H9 (cell line): ENCODE results near the gene SPPL3. TPM values are rescaled to one million over a fixed set of nuclear protein-coding genes. Genes with fewer than 3 reads are reported as not detected.

Experiments used
- DNase-seq: peaks from one replicate; pipeline ENCODE4 v3.0.0-alpha.2; 2017
- H2AFZ ChIP-seq: one replicate; pipeline ENCODE4 v1.6.1; 2013; ENCODE audit warnings: mild to moderate bottlenecking, low read length, control low read depth, moderate library complexity
- H2AK5ac ChIP-seq: 2 replicates; pipeline ENCODE4 v1.6.1; 2013; ENCODE audit warnings: low read length, control low read depth, mixed read lengths; ENCODE audit not compliant: insufficient read length
- H2BK120ac ChIP-seq: one replicate; pipeline ENCODE4 v1.6.1; 2013; ENCODE audit warnings: low read depth, mild to moderate bottlenecking, low read length, control low read depth, inconsistent platforms; ENCODE audit not compliant: poor library complexity, severe bottlenecking
- H2BK12ac ChIP-seq: 2 replicates; pipeline ENCODE4 v1.6.1; 2013; ENCODE audit warnings: low read length, control low read depth, mixed read lengths, low read depth; ENCODE audit not compliant: insufficient read length
- H2BK15ac ChIP-seq: 2 replicates; pipeline ENCODE4 v1.6.1; 2013; ENCODE audit warnings: low read depth, low read length, control low read depth
- H2BK20ac ChIP-seq: one replicate; pipeline ENCODE4 v1.6.1; 2013; ENCODE audit warnings: low read depth, mild to moderate bottlenecking, low read length, control low read depth, inconsistent platforms; ENCODE audit not compliant: poor library complexity, severe bottlenecking
- H2BK5ac ChIP-seq: 2 replicates; pipeline ENCODE4 v1.6.1; 2013; ENCODE audit warnings: low read length, control low read depth, mixed read lengths; ENCODE audit not compliant: insufficient read length
- H3K14ac ChIP-seq: 2 replicates; pipeline ENCODE4 v1.6.1; 2013; ENCODE audit warnings: low read length, control low read depth; ENCODE audit not compliant: insufficient read depth
- H3K18ac ChIP-seq: 2 replicates; pipeline ENCODE4 v1.6.1; 2013; ENCODE audit warnings: low read depth, mild to moderate bottlenecking, mixed read lengths, low read length, control low read depth; ENCODE audit not compliant: insufficient read length
- H3K23ac ChIP-seq: 2 replicates; pipeline ENCODE4 v1.6.1; 2013; ENCODE audit warnings: low read length, control low read depth, mixed read lengths, low read depth; ENCODE audit not compliant: insufficient read length
- H3K23me2 ChIP-seq: 2 replicates; pipeline ENCODE4 v1.6.1; 2013; ENCODE audit warnings: low read depth, mild to moderate bottlenecking, mixed read lengths, low read length, control low read depth; ENCODE audit not compliant: insufficient read length, poor library complexity, severe bottlenecking
- H3K27ac ChIP-seq: 2 replicates; pipeline ENCODE4 v1.5.1; 2013; ENCODE audit warnings: low read length, control low read depth, mixed read lengths, low read depth; ENCODE audit not compliant: insufficient read length
- H3K27me3 ChIP-seq: 2 replicates; pipeline ENCODE4 v1.6.1; 2013; ENCODE audit warnings: low read length, control low read depth, inconsistent platforms; ENCODE audit not compliant: insufficient read depth
- H3K4ac ChIP-seq: 2 replicates; pipeline ENCODE4 v1.6.1; 2013; ENCODE audit warnings: low read depth, mild to moderate bottlenecking, control low read depth, inconsistent platforms, low read length, moderate library complexity
- H3K4me1 ChIP-seq: 2 replicates; pipeline ENCODE4 v1.6.1; 2013; ENCODE audit warnings: low read length, control low read depth, inconsistent platforms; ENCODE audit not compliant: insufficient read depth
- H3K4me2 ChIP-seq: 2 replicates; pipeline ENCODE4 v1.6.1; 2013; ENCODE audit warnings: low read length, control low read depth, mixed read lengths; ENCODE audit not compliant: insufficient read length, insufficient read depth
- H3K56ac ChIP-seq: 2 replicates; pipeline ENCODE4 v1.6.1; 2013; ENCODE audit warnings: low read depth, mild to moderate bottlenecking, mixed read lengths, low read length, control low read depth; ENCODE audit not compliant: insufficient read length
- H3K79me1 ChIP-seq: 2 replicates; pipeline ENCODE4 v1.6.1; 2013; ENCODE audit warnings: low read depth, mild to moderate bottlenecking, moderate library complexity, low read length, control low read depth, inconsistent platforms; ENCODE audit not compliant: insufficient read depth, poor library complexity, severe bottlenecking
- H3K79me2 ChIP-seq: 2 replicates; pipeline ENCODE4 v1.6.1; 2013; ENCODE audit warnings: low read length, control low read depth, inconsistent platforms; ENCODE audit not compliant: insufficient read depth
- H3K9ac ChIP-seq: 2 replicates; pipeline ENCODE4 v1.6.1; 2013; ENCODE audit warnings: low read length, control low read depth, mixed read lengths; ENCODE audit not compliant: insufficient read length; ENCODE audit errors: extremely low read depth
- H3K9me3 ChIP-seq: one replicate; pipeline ENCODE4 v1.6.1; 2013; ENCODE audit warnings: low read depth, low read length, inconsistent platforms; ENCODE audit not compliant: control insufficient read depth
- H3T11ph ChIP-seq: one replicate; pipeline ENCODE4 v1.6.1; 2013; ENCODE audit warnings: mild to moderate bottlenecking, low read length, control low read depth, inconsistent platforms
- H4K20me1 ChIP-seq: one replicate; pipeline ENCODE4 v1.6.1; 2013; ENCODE audit not compliant: control insufficient read depth, insufficient read length, insufficient read depth
- H4K5ac ChIP-seq: 2 replicates; pipeline ENCODE4 v1.6.1; 2013; ENCODE audit warnings: low read depth, mild to moderate bottlenecking, mixed read lengths, low read length, control low read depth; ENCODE audit not compliant: insufficient read length
- H4K8ac ChIP-seq: replicated peaks from 2 replicates; pipeline ENCODE4 v1.6.1; 2013; ENCODE audit warnings: low read length, control low read depth, mixed read lengths, low read depth; ENCODE audit not compliant: insufficient read length
- H4K91ac ChIP-seq: 2 replicates; pipeline ENCODE4 v1.6.1; 2013; ENCODE audit warnings: low read depth, mild to moderate bottlenecking, moderate library complexity, mixed read lengths, low read length, control low read depth; ENCODE audit not compliant: insufficient read length
- H3K27ac Mint-ChIP-seq, 3 experiments: 2 replicates in 2 of 3; 3 replicates in 1 of 3; pipeline ENCODE4 v1.8.0; 2020 to 2021; ENCODE audit warnings: mixed read lengths in 3 of 3, mild to moderate bottlenecking in 1 of 3, moderate library complexity in 1 of 3
- H3K27me3 Mint-ChIP-seq: 2 replicates; pipeline ENCODE4 v1.8.0; 2021; ENCODE audit warnings: low read depth, mild to moderate bottlenecking, moderate library complexity, mixed read lengths
- H3K36me3 Mint-ChIP-seq, 3 experiments: 2 replicates in 2 of 3; 3 replicates in 1 of 3; pipeline ENCODE4 v1.8.0; 2020 to 2021; ENCODE audit warnings: low read depth in 3 of 3, mixed read lengths in 3 of 3; ENCODE audit not compliant: insufficient read depth in 1 of 3
- H3K4me1 Mint-ChIP-seq, 2 experiments: 2 replicates each; pipeline ENCODE4 v1.8.0; 2020; ENCODE audit warnings: mixed read lengths in 2 of 2
- H3K4me3 Mint-ChIP-seq, 2 experiments: 2 replicates in 1 of 2; 3 replicates in 1 of 2; pipeline ENCODE4 v1.8.0; 2020 to 2021; ENCODE audit warnings: mild to moderate bottlenecking in 2 of 2, mixed read lengths in 2 of 2, moderate library complexity in 1 of 2
- H3K9me3 Mint-ChIP-seq, 2 experiments: 2 replicates in 1 of 2; 3 replicates in 1 of 2; pipeline ENCODE4 v1.8.0; 2020; ENCODE audit warnings: mild to moderate bottlenecking in 2 of 2, mixed read lengths in 2 of 2, moderate library complexity in 1 of 2
- CTCF ChIP-seq: fragments of 200-600 bp; sonication (generic); conservative IDR thresholded peaks from 3 replicates; pipeline ENCODE4 v1.8.0; 2021; ENCODE audit warnings: antibody characterized with exemption, mild to moderate bottlenecking
- WGBS: extraction: QIAGEN DNeasy Blood & Tissue Kit; methylation state at CpG from one replicate; pipeline ENCODE4 v1.1.7; 2013; ENCODE audit warnings: missing lambda C conversion rate, low lambda C conversion rate, mixed read lengths; ENCODE audit not compliant: insufficient read length; ENCODE audit errors: extremely low coverage; 5-methylcytosine and 5-hydroxymethylcytosine counted together
- total RNA-seq: library from RNA; stranded (reverse); gene quantifications from 2 replicates; pipeline ENCODE4 v1.2.1, GENCODE V29; 2021

The SPPL3 gene
- total RNA-seq, 1 experiment from 2014 or later = 46.3 TPM

- Histone ChIP-seq H2AK5ac (no peak overlapping the region), H3K79me2 (0 out of 2 replicates have a peak, but pooled peaks cover 3% of the 10 kb centered on the region), H2BK120ac (no peak overlapping the region), H3K27ac (no peak overlapping the region), H3T11ph (no peak overlapping the region), H3K4me2 (no peak overlapping the region), H3K27me3 (no peaks in the 10 kb centered on the region), H2BK5ac (no peak overlapping the region), H3K9ac (no peak overlapping the region), H3K23me2 (no peaks in the 10 kb centered on the region), H2AFZ (no peak overlapping the region), H2BK20ac (no peak overlapping the region), H3K4me1 (no peaks in the 10 kb centered on the region), H3K56ac (no peak overlapping the region), H3K18ac (no peak overlapping the region), H4K5ac (no peak overlapping the region), H3K14ac (no peak overlapping the region), H4K8ac (no peak overlapping the region), H4K20me1 (no peaks in the 10 kb centered on the region), H3K23ac (no peak overlapping the region), H3K9me3 (no peaks in the 10 kb centered on the region), H3K79me1 (peaks cover 3% of the 10 kb centered on the region), H2BK15ac (no peak overlapping the region), H4K91ac (no peak overlapping the region), H3K4ac (no peak overlapping the region), H2BK12ac (no peak overlapping the region)
- Mint-ChIP-seq H3K4me3 (no peak overlapping the region), H3K27me3 (no peaks in the 10 kb centered on the region), H3K36me3 (peaks cover 0 to 1% (median 0%) of the 10 kb centered on the region in 3 experiments; a peak in 1 of 7 replicates), H3K4me1 (no peaks in the 10 kb centered on the region), H3K27ac (no peak overlapping the region), H3K9me3 (no peaks in the 10 kb centered on the region)
- no peak for TF ChIP-seq CTCF
- no peak for DNase-seq
- no CpG with 5 or more reads among the region's 6 CpGs for WGBS
These were observed 60.7 kb downstream of the SPPL3 start for GRCh38 chr12:120843472-120843871.
